ENCODE results near the gene TTC7B.

The TTC7B gene

DNA sequence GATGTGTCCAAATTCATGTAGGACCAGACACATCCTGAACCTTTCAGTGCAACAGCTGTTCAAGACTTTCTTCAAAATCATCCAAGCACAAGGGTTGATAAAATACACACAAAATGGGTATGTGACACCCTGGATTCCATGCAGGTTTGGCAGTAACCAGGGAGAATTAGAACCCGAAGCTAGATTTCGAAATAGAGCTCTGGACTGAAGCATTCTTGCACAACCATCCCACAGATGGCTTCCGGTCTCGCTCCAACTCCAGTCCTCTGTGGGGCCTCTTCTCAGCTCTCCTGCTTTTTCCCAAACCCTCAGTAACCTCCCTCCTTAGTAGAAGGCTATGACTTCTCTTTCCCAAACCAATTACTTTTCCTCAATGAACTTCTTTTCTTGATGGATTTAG lies 171.3 kb downstream of the TTC7B start:
- no peaks in the 10 kb centered on the region for H3K27me3 Mint-ChIP-seq
- no peak overlapping the region for H3K4me3 Mint-ChIP-seq
- DNase-seq: no peak
- no peaks in the 10 kb centered on the region for H3K9me3 Mint-ChIP-seq
- CTCF ChIA-PET: no interaction called here
- H3K36me3 Mint-ChIP-seq: no peaks in the 10 kb centered on the region
- no peaks in the 10 kb centered on the region for H3K4me1 Mint-ChIP-seq
- no peak overlapping the region for H3K27ac Mint-ChIP-seq

DNA sequence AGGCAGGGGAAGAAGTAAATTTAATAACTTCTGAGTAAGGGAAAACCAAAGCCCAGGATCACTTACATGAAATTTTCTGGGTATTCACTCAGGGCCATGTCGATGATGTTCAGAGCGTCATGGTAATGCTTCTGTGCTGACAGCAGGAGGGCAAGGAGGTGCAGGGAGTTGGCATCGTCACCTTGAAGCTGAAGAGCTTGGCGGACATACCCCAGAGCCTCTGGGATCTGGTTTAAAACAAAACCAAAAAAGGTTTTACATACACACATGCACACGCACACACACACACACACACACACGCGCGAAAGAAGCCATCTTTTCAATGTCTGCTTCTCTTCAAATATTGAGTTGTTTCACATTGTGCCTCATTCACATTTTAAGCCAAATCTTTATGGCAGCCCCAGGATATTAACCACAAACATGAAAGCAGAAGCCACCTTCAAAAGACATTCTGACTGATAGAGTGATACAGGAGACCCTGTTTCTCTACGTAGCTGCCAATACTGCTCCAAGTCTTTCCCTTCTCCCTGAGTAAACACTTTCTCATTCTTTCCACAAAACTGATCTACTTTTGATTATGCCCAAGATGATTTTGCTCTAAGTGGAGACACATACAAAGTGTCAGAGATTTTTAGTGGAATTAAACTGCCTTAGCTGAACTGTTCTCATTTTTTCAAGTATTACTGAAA lies 172.1 kb downstream of the TTC7B start:
- Mint-ChIP-seq H3K4me3 (no peak overlapping the region), H3K4me1 (no peaks in the 10 kb centered on the region), H3K27ac (no peak overlapping the region), H3K27me3 (no peaks in the 10 kb centered on the region), H3K9me3 (no peaks in the 10 kb centered on the region), H3K36me3 (no peaks in the 10 kb centered on the region)
- CTCF ChIA-PET: no interaction called here
- DNase-seq: no peak

DNA sequence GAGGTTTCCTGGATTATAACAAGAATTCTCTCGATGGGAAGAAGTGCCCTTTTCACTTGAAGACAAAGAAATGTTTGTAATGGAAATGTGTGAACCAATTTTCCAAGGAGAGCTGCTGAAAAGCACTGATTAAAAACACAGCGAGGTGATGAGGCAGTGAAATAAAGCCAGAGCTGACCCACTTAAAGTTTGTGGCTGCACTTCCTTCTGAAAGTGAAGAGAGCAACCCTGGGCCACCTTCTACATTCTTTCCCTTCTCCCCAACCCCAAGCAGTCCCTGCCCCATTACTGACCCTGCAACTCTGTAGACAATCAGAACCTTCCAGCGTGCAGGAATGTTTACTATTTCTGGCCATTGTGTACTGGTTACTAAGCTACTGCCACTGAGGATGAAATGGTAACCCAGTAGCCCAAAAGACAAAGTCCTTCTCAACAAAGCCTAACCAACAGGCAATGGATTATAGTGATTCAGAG lies 173.9 kb downstream of the TTC7B start:
- Mint-ChIP-seq H3K36me3 (no peaks in the 10 kb centered on the region), H3K27ac (no peak overlapping the region), H3K27me3 (no peaks in the 10 kb centered on the region), H3K4me1 (no peaks in the 10 kb centered on the region), H3K9me3 (no peaks in the 10 kb centered on the region), H3K4me3 (no peak overlapping the region)
- CTCF ChIA-PET: no interaction called here
- no peak for DNase-seq

GRCh38 chr14:90641615-90642243 lies 174.5 kb downstream of the TTC7B start:
- Mint-ChIP-seq H3K27ac (no peak overlapping the region), H3K36me3 (no peaks in the 10 kb centered on the region), H3K4me1 (no peaks in the 10 kb centered on the region), H3K4me3 (no peak overlapping the region), H3K9me3 (no peaks in the 10 kb centered on the region), H3K27me3 (no peaks in the 10 kb centered on the region)
- no peak for DNase-seq
- CTCF ChIA-PET: no interaction called here

- Mint-ChIP-seq H3K27ac (no peak overlapping the region), H3K4me3 (no peak overlapping the region), H3K36me3 (no peaks in the 10 kb centered on the region), H3K4me1 (no peaks in the 10 kb centered on the region), H3K27me3 (no peaks in the 10 kb centered on the region), H3K9me3 (no peaks in the 10 kb centered on the region)
- CTCF ChIA-PET: no interaction called here
- DNase-seq: no peak
Measured at GRCh38 chr14:90641168-90641567, 175.1 kb downstream of the TTC7B start.

DNA sequence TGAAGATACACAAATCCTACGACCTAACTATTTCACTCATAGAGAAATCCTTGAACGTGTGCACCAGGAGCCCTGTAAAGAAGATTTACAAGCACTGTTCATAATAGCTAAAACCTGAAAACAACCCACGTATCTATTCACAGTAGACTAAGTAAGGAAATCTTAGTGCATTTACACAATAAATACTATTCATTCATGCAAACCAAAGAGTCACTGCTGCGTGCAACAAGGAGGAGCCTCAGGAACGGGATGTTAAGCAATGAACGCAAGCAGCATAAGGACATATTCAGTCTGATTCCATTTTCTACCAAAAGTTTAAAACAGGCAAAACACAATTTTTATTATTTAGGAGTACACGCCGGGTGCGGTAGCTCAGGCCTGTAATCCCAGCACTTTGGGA lies 176.6 kb downstream of the TTC7B start:
- Mint-ChIP-seq H3K9me3 (no peaks in the 10 kb centered on the region), H3K4me1 (no peaks in the 10 kb centered on the region), H3K27me3 (no peaks in the 10 kb centered on the region), H3K36me3 (no peaks in the 10 kb centered on the region), H3K4me3 (no peak overlapping the region), H3K27ac (no peak overlapping the region)
- DNase-seq: no peak
- CTCF ChIA-PET: no interaction called here

DNA sequence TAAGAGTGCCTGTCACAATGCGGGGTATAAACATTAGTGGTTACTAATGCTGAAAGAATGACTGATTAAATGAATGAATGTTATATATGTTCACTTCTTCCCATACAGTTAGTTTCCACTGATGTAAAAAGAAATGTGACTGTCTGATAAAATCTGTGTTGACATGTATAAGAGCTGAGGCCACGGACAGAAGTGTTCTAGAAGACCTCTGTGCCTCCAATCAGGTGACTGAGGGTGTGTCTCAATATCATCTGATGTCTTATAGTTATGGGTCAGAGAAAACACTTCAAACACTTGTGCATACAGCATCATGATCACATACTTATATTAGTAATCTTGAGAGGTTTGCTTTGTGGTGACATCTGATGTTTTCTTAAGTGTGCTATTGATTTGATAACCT lies 183.4 kb downstream of the TTC7B start:
- DNase-seq: no peak
- no peaks in the 10 kb centered on the region for H3K36me3 Mint-ChIP-seq
- no peak overlapping the region for H3K4me3 Mint-ChIP-seq
- CTCF ChIA-PET: no interaction called here
- no peaks in the 10 kb centered on the region for H3K9me3 Mint-ChIP-seq
- no peak overlapping the region for H3K27ac Mint-ChIP-seq
- H3K4me1 Mint-ChIP-seq: no peaks in the 10 kb centered on the region
- peaks cover 10% of the 10 kb centered on the region for H3K27me3 Mint-ChIP-seq

DNA sequence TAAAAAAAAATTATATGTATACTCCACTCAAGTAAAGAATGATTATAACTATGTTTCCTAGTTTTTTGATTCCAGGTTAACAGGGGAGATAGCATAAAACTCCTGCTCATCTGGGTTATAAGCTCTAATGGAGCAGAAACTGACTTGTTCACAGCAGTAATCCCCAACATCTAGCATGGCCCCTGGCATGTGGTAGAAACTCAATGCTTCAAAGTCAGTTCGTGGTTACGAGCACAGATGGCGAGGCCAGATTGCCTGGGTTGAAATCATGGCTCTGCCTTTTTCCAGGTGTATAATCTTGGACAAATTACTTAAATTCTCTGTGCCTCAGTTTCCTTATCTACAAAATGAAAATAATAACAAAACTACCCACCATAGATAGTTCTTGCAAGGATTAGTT lies 183.8 kb downstream of the TTC7B start:
- CTCF ChIA-PET: no interaction called here
- H3K36me3 Mint-ChIP-seq: no peaks in the 10 kb centered on the region
- DNase-seq: no peak
- no peaks in the 10 kb centered on the region for H3K4me1 Mint-ChIP-seq
- H3K27ac Mint-ChIP-seq: no peak overlapping the region
- H3K9me3 Mint-ChIP-seq: no peaks in the 10 kb centered on the region
- H3K27me3 Mint-ChIP-seq: peaks cover 10% of the 10 kb centered on the region
- no peak overlapping the region for H3K4me3 Mint-ChIP-seq

DNA sequence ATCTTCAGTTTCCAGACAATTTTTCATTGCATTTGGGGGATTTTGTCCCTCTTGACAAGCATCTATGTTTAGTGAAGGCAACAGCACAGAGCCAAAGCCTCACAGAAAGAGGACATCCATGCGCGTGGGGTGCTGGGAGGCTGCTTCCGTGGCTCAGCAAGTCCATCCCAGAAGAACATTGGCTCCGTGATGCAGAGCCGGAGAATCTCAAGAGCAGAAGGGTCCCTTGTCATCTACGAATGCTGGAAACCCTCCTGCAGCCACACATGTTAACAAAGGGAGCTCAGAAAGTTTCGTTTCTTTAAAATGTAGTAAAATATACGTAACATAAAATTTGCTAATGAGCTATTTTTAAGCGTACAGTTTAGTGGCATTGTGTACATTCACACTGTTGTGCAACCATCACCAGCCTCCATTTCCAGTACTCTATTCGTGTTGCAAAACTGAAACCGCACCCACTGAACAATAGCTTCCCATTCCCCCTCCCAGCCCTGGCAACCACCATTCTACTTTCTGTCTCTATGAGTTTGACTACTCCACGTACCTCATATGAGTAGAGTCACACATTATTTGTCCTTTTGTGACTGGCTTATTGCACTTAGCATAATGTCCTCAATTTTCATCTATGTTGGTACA lies 185.9 kb downstream of the TTC7B start:
- CTCF ChIA-PET: no interaction called here
- no peak for DNase-seq

GRCh38 chr14:90629471-90629870 lies 186.8 kb downstream of the TTC7B start:
- H3K9me3 Mint-ChIP-seq: no peaks in the 10 kb centered on the region
- no peak for DNase-seq
- no peak overlapping the region for H3K27ac Mint-ChIP-seq
- CTCF ChIA-PET: no interaction called here
- peaks cover 14% of the 10 kb centered on the region for H3K27me3 Mint-ChIP-seq
- no peak overlapping the region for H3K4me3 Mint-ChIP-seq
- no peaks in the 10 kb centered on the region for H3K4me1 Mint-ChIP-seq
- no peaks in the 10 kb centered on the region for H3K36me3 Mint-ChIP-seq

More for the DNA sequence above, 185.9 kb downstream of the TTC7B start:
- Mint-ChIP-seq H3K27ac (no peak overlapping the region), H3K4me3 (no peak overlapping the region), H3K9me3 (no peaks in the 10 kb centered on the region), H3K36me3 (no peaks in the 10 kb centered on the region), H3K27me3 (peaks cover 11% of the 10 kb centered on the region), H3K4me1 (no peaks in the 10 kb centered on the region)

GRCh38 chr14:90628825-90629224 lies 187.4 kb downstream of the TTC7B start:
- Mint-ChIP-seq H3K36me3 (no peaks in the 10 kb centered on the region), H3K4me1 (no peaks in the 10 kb centered on the region), H3K27ac (no peak overlapping the region), H3K27me3 (peaks cover 14% of the 10 kb centered on the region), H3K9me3 (no peaks in the 10 kb centered on the region), H3K4me3 (no peak overlapping the region)
- no peak for DNase-seq
- CTCF ChIA-PET: no interaction called here

- CTCF ChIA-PET: no interaction called here
- H3K27ac Mint-ChIP-seq: no peak overlapping the region
- no peak for DNase-seq
- H3K4me3 Mint-ChIP-seq: no peak overlapping the region
- no peaks in the 10 kb centered on the region for H3K36me3 Mint-ChIP-seq
- H3K27me3 Mint-ChIP-seq: peaks cover 14% of the 10 kb centered on the region
- no peaks in the 10 kb centered on the region for H3K9me3 Mint-ChIP-seq
- no peaks in the 10 kb centered on the region for H3K4me1 Mint-ChIP-seq
Measured at GRCh38 chr14:90627478-90627877, 188.8 kb downstream of the TTC7B start.

- DNase-seq: no peak
- no peaks in the 10 kb centered on the region for H3K36me3 Mint-ChIP-seq
- H3K4me1 Mint-ChIP-seq: no peaks in the 10 kb centered on the region
- no peak overlapping the region for H3K4me3 Mint-ChIP-seq
- no peaks in the 10 kb centered on the region for H3K9me3 Mint-ChIP-seq
- CTCF ChIA-PET: no interaction called here
- H3K27ac Mint-ChIP-seq: no peak overlapping the region
- peaks cover 14% of the 10 kb centered on the region for H3K27me3 Mint-ChIP-seq
Measured at GRCh38 chr14:90626550-90626949, 189.7 kb downstream of the TTC7B start.

- CTCF ChIA-PET: no interaction called here
- H3K4me1 Mint-ChIP-seq: no peaks in the 10 kb centered on the region
- H3K27ac Mint-ChIP-seq: no peak overlapping the region
- peaks cover 14% of the 10 kb centered on the region for H3K27me3 Mint-ChIP-seq
- H3K36me3 Mint-ChIP-seq: no peaks in the 10 kb centered on the region
- H3K4me3 Mint-ChIP-seq: no peak overlapping the region
- no peaks in the 10 kb centered on the region for H3K9me3 Mint-ChIP-seq
- no peak for DNase-seq
Measured at GRCh38 chr14:90625445-90625844, 190.8 kb downstream of the TTC7B start.

GRCh38 chr14:90624732-90625400 lies 191.4 kb downstream of the TTC7B start:
- Mint-ChIP-seq H3K4me1 (no peaks in the 10 kb centered on the region), H3K4me3 (no peak overlapping the region), H3K27ac (no peak overlapping the region), H3K27me3 (peaks cover 14% of the 10 kb centered on the region), H3K36me3 (no peaks in the 10 kb centered on the region), H3K9me3 (no peaks in the 10 kb centered on the region)
- CTCF ChIA-PET: no interaction called here
- DNase-seq: no peak
